Osteocyte (in vitro differentiated cells): ENCODE measurements around the gene OSTN. TPM values are rescaled to one million over a fixed set of nuclear protein-coding genes. Genes with fewer than 3 reads are reported as not detected.
A peak's percentile ranks its signal among the peaks of the same experiment; 100 is the strongest.

ENCODE experiments used
- DNase-seq: peaks from one replicate; pipeline ENCODE4 v3.0.0; 2021; ENCODE audit warnings: mixed read lengths; ENCODE audit not compliant: unreplicated experiment; ENCODE audit errors: extremely low spot score
- H3K27ac Mint-ChIP-seq: one replicate; pipeline ENCODE4 v1.8.0; 2021; ENCODE audit warnings: mild to moderate bottlenecking, mixed read lengths; ENCODE audit not compliant: unreplicated experiment
- H3K27me3 Mint-ChIP-seq: one replicate; pipeline ENCODE4 v1.8.0; 2021; ENCODE audit warnings: mixed read lengths; ENCODE audit not compliant: unreplicated experiment
- H3K36me3 Mint-ChIP-seq: one replicate; pipeline ENCODE4 v1.8.0; 2021; ENCODE audit warnings: mixed read lengths; ENCODE audit not compliant: unreplicated experiment
- H3K4me1 Mint-ChIP-seq: one replicate; pipeline ENCODE4 v1.8.0; 2021; ENCODE audit warnings: mixed read lengths; ENCODE audit not compliant: unreplicated experiment
- H3K4me3 Mint-ChIP-seq: one replicate; pipeline ENCODE4 v1.8.0; 2021; ENCODE audit warnings: mild to moderate bottlenecking, moderate library complexity, mixed read lengths; ENCODE audit not compliant: unreplicated experiment
- H3K9me3 Mint-ChIP-seq: one replicate; pipeline ENCODE4 v1.8.0; 2021; ENCODE audit warnings: mixed read lengths; ENCODE audit not compliant: unreplicated experiment
- total RNA-seq: library from RNA; stranded (reverse); gene quantifications from 2 replicates; pipeline ENCODE4 v1.2.1, GENCODE V29; 2021
- TF ChIP-seq, protein P1 (sequence below): fragments of 200-600 bp; sonication (generic); IDR thresholded peaks from 2 replicates; pipeline ENCODE4 v1.5.0; 2021; ENCODE audit warnings: antibody characterized with exemption, mild to moderate bottlenecking, moderate library complexity

The OSTN gene
- total RNA-seq, 1 donor from 2014 or later: not detected

DNA sequence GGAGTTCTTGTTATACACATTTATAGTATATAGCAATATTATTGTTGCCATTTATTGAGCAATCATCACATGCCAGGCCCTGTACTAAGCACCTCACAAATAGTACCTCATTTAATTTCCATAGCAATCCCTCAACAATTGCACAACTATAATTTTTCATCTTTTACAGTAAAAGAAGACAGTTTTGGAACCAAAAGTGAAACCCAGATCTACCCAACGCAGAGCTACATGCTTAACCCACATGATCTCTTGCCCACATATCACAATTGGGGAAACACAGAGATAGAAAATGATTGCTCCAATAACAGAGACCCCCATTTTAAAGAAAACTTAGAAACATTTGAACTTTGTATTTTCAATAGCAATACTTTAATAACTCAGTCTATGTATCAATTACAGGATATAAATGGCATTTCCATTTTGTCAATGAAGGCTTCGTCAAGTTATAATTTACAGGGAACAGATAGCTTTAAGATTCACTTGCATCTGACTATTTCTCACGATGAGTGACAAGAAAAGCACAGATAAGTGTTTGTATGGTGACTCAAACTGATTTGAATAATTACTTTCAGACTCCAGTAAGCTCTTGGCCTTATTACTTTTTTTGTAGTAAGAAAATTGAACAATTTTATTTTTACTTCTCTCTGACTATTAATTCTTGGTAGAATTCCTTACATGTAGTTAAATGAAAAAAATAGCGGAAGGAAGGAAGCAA is 91.4 kb downstream of the OSTN start:
- TF ChIP-seq, protein P1, sequence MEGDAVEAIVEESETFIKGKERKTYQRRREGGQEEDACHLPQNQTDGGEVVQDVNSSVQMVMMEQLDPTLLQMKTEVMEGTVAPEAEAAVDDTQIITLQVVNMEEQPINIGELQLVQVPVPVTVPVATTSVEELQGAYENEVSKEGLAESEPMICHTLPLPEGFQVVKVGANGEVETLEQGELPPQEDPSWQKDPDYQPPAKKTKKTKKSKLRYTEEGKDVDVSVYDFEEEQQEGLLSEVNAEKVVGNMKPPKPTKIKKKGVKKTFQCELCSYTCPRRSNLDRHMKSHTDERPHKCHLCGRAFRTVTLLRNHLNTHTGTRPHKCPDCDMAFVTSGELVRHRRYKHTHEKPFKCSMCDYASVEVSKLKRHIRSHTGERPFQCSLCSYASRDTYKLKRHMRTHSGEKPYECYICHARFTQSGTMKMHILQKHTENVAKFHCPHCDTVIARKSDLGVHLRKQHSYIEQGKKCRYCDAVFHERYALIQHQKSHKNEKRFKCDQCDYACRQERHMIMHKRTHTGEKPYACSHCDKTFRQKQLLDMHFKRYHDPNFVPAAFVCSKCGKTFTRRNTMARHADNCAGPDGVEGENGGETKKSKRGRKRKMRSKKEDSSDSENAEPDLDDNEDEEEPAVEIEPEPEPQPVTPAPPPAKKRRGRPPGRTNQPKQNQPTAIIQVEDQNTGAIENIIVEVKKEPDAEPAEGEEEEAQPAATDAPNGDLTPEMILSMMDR: no peak
- Mint-ChIP-seq H3K27me3 (no peaks in the 10 kb centered on the region), H3K9me3 (peaks cover 4% of the 10 kb centered on the region), H3K36me3 (no peaks in the 10 kb centered on the region), H3K4me1 (peaks cover 17% of the 10 kb centered on the region), H3K27ac (peak overlapping the region; percentile 82), H3K4me3 (peak overlapping the region; percentile 56)
- DNase-seq: no peak

DNA sequence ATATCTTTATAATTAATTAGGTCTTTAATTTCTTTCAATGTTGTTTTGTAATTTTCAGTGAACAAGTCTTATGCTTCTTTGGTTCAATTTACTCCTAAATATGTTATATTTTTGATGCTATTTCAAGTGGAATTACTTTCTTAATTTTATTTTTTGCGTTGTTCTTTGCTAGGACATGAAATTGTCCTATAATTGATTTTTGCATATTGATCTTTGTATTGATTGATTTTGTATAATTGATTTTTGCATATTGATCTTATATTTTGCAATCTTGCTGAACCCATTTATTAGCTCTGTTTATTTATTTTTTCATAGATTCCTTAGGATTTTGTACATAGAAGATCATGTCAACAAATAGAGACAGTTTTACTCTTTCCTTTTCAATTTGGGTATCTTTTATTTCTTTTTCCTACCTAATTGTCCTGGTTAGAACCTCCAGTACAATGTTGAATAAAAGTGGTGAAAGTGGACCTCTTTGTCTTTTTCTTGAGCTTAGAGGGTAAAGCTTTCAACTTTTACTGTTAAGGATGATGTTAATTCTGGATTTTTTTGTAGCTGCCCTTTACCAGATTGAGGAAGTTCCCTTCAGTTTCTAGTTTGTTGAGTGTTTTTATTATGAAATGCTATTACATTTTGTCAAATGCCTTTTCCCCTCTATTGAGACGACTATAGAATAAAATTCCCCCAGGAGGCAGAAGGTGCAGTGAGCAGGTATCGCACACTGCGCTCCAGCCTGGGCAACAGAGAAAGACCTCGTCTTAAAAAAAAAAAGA is 93.4 kb downstream of the OSTN start:
- Mint-ChIP-seq H3K36me3 (no peaks in the 10 kb centered on the region), H3K27me3 (no peaks in the 10 kb centered on the region), H3K9me3 (peaks cover 4% of the 10 kb centered on the region), H3K4me3 (no peak overlapping the region), H3K27ac (no peak overlapping the region), H3K4me1 (peaks cover 17% of the 10 kb centered on the region)
- TF ChIP-seq, protein P1: no peak
- no peak for DNase-seq

DNA sequence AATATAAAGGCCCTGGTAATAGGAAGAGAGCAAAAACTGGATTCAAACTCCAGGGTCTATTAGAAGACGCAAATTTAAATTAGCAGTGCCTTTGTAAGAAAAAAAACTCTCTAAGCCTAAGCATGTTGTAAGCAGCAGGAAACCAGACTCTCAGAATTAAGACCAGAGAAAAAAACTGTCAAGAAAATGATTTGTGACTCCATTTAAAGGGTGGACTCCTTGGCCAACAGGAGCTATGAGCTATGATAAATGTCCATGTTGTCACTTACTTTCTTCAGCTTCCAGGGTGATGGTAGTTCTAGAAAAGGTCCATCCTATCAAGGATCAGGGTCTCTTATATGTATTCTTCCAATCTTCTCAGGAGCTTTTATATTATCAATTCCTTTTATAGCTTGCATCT is 95.2 kb downstream of the OSTN start:
- H3K27me3 Mint-ChIP-seq: no peaks in the 10 kb centered on the region
- no peaks in the 10 kb centered on the region for H3K9me3 Mint-ChIP-seq
- H3K4me1 Mint-ChIP-seq: peaks cover 17% of the 10 kb centered on the region
- H3K27ac Mint-ChIP-seq: no peak overlapping the region
- DNase-seq: no peak
- no peaks in the 10 kb centered on the region for H3K36me3 Mint-ChIP-seq
- no peak overlapping the region for H3K4me3 Mint-ChIP-seq
- TF ChIP-seq, protein P1: no peak

DNA sequence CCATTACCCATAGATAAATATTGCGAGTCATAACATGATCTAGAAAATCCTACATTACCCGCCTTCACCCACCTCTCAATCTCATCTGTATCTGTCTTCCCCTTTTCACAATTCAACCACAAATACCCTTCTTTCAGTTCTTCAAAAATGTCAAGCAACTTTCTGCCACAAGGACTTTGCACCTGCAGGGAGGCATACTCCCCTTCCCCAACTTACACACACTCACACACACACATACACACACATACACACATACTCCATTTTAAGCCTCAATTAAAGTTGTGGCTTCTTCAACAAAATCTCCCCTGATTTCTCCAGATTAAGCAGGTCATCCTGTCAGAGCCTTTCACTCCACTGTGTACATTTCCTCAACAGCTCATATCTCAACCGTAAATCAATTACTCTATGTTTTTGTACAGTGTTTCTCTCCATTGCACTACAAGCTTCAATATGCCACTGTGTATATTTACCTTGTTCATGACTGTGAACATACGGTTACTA is 97.0 kb downstream of the OSTN start:
- no peak overlapping the region for H3K4me3 Mint-ChIP-seq
- H3K4me1 Mint-ChIP-seq: peaks cover 5% of the 10 kb centered on the region
- no peaks in the 10 kb centered on the region for H3K9me3 Mint-ChIP-seq
- H3K36me3 Mint-ChIP-seq: no peaks in the 10 kb centered on the region
- TF ChIP-seq, protein P1: no peak
- DNase-seq: no peak
- no peak overlapping the region for H3K27ac Mint-ChIP-seq
- H3K27me3 Mint-ChIP-seq: no peaks in the 10 kb centered on the region

DNA sequence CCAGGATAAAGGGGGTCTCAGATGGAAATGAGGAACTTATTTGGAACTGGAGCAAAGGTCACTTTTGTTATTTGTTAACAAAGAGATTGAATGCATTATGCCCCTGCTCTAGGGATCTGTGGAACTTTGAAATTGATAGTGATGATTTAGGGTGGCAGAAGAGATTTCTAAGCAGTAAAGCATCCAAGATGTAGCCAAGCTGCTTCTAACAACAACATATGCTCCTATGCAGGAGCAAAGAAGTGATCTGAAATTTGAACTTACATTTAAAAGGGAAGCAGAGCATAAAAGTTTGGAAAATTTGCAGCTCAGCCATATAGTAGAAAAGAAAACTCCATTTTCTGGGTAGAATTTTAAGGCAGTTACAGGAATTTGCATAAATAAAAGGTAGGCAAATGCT is 99.8 kb downstream of the OSTN start:
- H3K27ac Mint-ChIP-seq: no peak overlapping the region
- TF ChIP-seq, protein P1: no peak

More for the DNA sequence above, 99.8 kb downstream of the OSTN start:
- Mint-ChIP-seq H3K9me3 (no peaks in the 10 kb centered on the region), H3K4me3 (no peak overlapping the region), H3K36me3 (no peaks in the 10 kb centered on the region), H3K27me3 (no peaks in the 10 kb centered on the region), H3K4me1 (no peaks in the 10 kb centered on the region)
- DNase-seq: no peak
